HCT116 (cell line): Measurements from ENCODE around the gene CC2D1A.
"Not testable (repeated sequence)": the region's sequence is repeated elsewhere in the genome, so short reads cannot be mapped to it uniquely, and the experiment has no call there.

Experiments used
- EZH2phosphoT487 ChIP-seq: fragments of 200-600 bp; IDR thresholded peaks from 2 replicates; pipeline ENCODE4 v1.6.1; 2018; ENCODE audit warnings: antibody characterized with exemption, borderline replicate concordance
- JUND ChIP-seq: IDR thresholded peaks from 2 replicates; pipeline ENCODE4 v1.6.1; 2012
- POLR2A ChIP-seq: IDR thresholded peaks from 2 replicates; pipeline ENCODE4 v1.7.0; 2011; ENCODE audit warnings: borderline replicate concordance; ENCODE audit not compliant: insufficient read depth, insufficient read length; ENCODE audit errors: extremely low read depth
- POLR2AphosphoS5 ChIP-seq: IDR thresholded peaks from 2 replicates; pipeline ENCODE4 v1.6.1; 2011; ENCODE audit warnings: mild to moderate bottlenecking, low read depth, low read length, moderate library complexity
- SIN3A ChIP-seq: IDR thresholded peaks from 2 replicates; pipeline ENCODE4 v1.6.1; 2012; ENCODE audit warnings: low read depth
- SRF ChIP-seq: IDR thresholded peaks from 2 replicates; pipeline ENCODE4 v1.6.1; 2012; ENCODE audit warnings: low read depth
- TF ChIP-seq, protein P1 (sequence below), 3 experiments: fragments of 200-600 bp in 1 of 3; sonication (generic) in 1 of 3; IDR thresholded peaks in 2 of 3; conservative IDR thresholded peaks in 1 of 3; 2 replicates each; pipeline ENCODE4 v1.5.1; 2012 to 2017; ENCODE audit warnings: low read depth in 2 of 3, low read length in 2 of 3, antibody characterized with exemption in 1 of 3, borderline replicate concordance in 1 of 3, control low read depth in 1 of 3, mild to moderate bottlenecking in 1 of 3, mixed read lengths in 1 of 3, mixed run types in 1 of 3, moderate library complexity in 1 of 3; ENCODE audit not compliant: insufficient read depth in 1 of 3
- TF ChIP-seq, protein P2 (sequence below): IDR thresholded peaks from 2 replicates; pipeline ENCODE4 v1.6.1; 2012
- TF ChIP-seq, protein P3 (sequence below): IDR thresholded peaks from 2 replicates; pipeline ENCODE4 v1.6.1; 2012

DNA sequence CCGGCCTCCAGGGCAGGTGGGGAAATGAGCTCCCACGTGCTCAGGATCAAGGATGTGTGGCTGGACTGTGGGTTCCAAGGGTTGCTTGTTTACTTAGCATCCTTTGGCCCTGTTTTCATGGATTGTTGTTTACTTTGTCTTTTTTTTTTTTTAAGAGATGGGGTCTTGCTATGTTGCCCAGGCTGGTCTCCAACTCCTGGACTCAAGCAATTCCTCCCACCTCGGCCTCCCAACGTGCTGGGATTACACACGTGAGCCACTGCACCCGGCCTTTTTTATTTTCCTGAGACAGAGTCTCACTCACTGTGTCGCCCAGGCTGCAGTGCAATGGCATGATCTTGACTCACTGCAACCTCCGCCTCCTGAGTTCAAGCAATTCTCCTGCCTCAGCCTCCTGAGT lies 61.2 kb downstream of the CC2D1A start:
- TF ChIP-seq POLR2A, EZH2phosphoT487, POLR2AphosphoS5, SIN3A, SRF, JUND: not testable (repeated sequence)
- TF ChIP-seq, protein P1, sequence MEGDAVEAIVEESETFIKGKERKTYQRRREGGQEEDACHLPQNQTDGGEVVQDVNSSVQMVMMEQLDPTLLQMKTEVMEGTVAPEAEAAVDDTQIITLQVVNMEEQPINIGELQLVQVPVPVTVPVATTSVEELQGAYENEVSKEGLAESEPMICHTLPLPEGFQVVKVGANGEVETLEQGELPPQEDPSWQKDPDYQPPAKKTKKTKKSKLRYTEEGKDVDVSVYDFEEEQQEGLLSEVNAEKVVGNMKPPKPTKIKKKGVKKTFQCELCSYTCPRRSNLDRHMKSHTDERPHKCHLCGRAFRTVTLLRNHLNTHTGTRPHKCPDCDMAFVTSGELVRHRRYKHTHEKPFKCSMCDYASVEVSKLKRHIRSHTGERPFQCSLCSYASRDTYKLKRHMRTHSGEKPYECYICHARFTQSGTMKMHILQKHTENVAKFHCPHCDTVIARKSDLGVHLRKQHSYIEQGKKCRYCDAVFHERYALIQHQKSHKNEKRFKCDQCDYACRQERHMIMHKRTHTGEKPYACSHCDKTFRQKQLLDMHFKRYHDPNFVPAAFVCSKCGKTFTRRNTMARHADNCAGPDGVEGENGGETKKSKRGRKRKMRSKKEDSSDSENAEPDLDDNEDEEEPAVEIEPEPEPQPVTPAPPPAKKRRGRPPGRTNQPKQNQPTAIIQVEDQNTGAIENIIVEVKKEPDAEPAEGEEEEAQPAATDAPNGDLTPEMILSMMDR (IDR thresholded peaks at IDR 0.05 in 2 of 3, conservative IDR thresholded peaks at IDR 0.05 in 1 of 3; ENCODE audit: borderline replicate concordance in 1 of 3, insufficient read depth in 1 of 3, low read depth in 2 of 3, low read length in 2 of 3), result not testable (repeated sequence)
- TF ChIP-seq, protein P2, sequence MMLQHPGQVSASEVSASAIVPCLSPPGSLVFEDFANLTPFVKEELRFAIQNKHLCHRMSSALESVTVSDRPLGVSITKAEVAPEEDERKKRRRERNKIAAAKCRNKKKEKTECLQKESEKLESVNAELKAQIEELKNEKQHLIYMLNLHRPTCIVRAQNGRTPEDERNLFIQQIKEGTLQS, result not testable (repeated sequence)
- TF ChIP-seq, protein P3, sequence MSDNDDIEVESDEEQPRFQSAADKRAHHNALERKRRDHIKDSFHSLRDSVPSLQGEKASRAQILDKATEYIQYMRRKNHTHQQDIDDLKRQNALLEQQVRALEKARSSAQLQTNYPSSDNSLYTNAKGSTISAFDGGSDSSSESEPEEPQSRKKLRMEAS, result not testable (repeated sequence)
